ENCODE data around the gene TMEM132C. TPM values are rescaled to one million over a fixed set of nuclear protein-coding genes. Genes with fewer than 3 reads are reported as not detected.

Gene TMEM132C
- total RNA-seq, 2 experiments from 2014 or later = not detected

GRCh38 chr12:128587918-128588317 is 320.9 kb downstream of the TMEM132C start:
- TF ChIP-seq, protein P1, sequence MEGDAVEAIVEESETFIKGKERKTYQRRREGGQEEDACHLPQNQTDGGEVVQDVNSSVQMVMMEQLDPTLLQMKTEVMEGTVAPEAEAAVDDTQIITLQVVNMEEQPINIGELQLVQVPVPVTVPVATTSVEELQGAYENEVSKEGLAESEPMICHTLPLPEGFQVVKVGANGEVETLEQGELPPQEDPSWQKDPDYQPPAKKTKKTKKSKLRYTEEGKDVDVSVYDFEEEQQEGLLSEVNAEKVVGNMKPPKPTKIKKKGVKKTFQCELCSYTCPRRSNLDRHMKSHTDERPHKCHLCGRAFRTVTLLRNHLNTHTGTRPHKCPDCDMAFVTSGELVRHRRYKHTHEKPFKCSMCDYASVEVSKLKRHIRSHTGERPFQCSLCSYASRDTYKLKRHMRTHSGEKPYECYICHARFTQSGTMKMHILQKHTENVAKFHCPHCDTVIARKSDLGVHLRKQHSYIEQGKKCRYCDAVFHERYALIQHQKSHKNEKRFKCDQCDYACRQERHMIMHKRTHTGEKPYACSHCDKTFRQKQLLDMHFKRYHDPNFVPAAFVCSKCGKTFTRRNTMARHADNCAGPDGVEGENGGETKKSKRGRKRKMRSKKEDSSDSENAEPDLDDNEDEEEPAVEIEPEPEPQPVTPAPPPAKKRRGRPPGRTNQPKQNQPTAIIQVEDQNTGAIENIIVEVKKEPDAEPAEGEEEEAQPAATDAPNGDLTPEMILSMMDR (conservative IDR thresholded peaks at IDR 0.05; ENCODE audit: low read length) = no peak
- TF ChIP-seq EZH2phosphoT487 (IDR thresholded peaks at IDR 0.05; ENCODE audit: borderline replicate concordance, low read depth, low read length) = no peak
- no peaks in the 10 kb centered on the region for H3K9me2 ChIP-seq (ENCODE audit: insufficient read depth, low read length)
- POLR2A ChIA-PET = interaction anchor here (0.7 kb wide), 1 partner anchor 584 kb away, joined by 3 read pairs; no protein-coding TSS in a partner anchor

GRCh38 chr12:128592220-128592744 is 325.3 kb downstream of the TMEM132C start:
- intact Hi-C loops (cut with micrococcal nuclease; ENCODE audit: unreplicated experiment) = no loop called here
- POLR2A ChIA-PET = no interaction called here
- Histone ChIP-seq H3K36me3 (ENCODE audit: insufficient read depth, low read length) (no peaks in the 10 kb centered on the region), H3K9me2 (ENCODE audit: insufficient read depth, low read length) (no peaks in the 10 kb centered on the region), H3K4me2 (ENCODE audit: low read length) (no peak overlapping the region), H3K27ac (ENCODE audit: low read depth, low read length, poor library complexity, severe bottlenecking) (no peak overlapping the region), H3K4me1 (ENCODE audit: insufficient read depth, low read length, poor library complexity, severe bottlenecking) (no peaks in the 10 kb centered on the region), H3K9me3 (ENCODE audit: low read length) (no peaks in the 10 kb centered on the region), H3K4me3 (ENCODE audit: low read depth, low read length, poor library complexity, severe bottlenecking) (no peak overlapping the region), H2AFZ (ENCODE audit: low read length) (no peak overlapping the region), H4K20me1 (ENCODE audit: insufficient read depth, low read length) (no peaks in the 10 kb centered on the region), H3K79me2 (ENCODE audit: insufficient read depth, low read depth, low read length) (no peaks in the 10 kb centered on the region)
- no TSS peak for BruUV-seq (replicated peaks)
- TF ChIP-seq EZH2phosphoT487 (IDR thresholded peaks at IDR 0.05; ENCODE audit: borderline replicate concordance, low read depth, low read length) = no peak
- TF ChIP-seq, protein P1 (conservative IDR thresholded peaks at IDR 0.05; ENCODE audit: low read length) = no peak
- CTCF ChIA-PET (ENCODE audit: unreplicated experiment) = no interaction called here
- DNase-seq (ENCODE audit: low spot score) = no peak

More at GRCh38 chr12:128587918-128588317, 320.9 kb downstream of the TMEM132C start:
- Histone ChIP-seq H3K79me2 (ENCODE audit: insufficient read depth, low read depth, low read length) (no peaks in the 10 kb centered on the region), H3K36me3 (ENCODE audit: insufficient read depth, low read length) (no peaks in the 10 kb centered on the region), H3K4me2 (ENCODE audit: low read length) (no peak overlapping the region), H2AFZ (ENCODE audit: low read length) (no peak overlapping the region), H3K9me3 (ENCODE audit: low read length) (no peaks in the 10 kb centered on the region), H4K20me1 (ENCODE audit: insufficient read depth, low read length) (no peaks in the 10 kb centered on the region), H3K27ac (ENCODE audit: low read depth, low read length, poor library complexity, severe bottlenecking) (no peak overlapping the region), H3K4me3 (ENCODE audit: low read depth, low read length, poor library complexity, severe bottlenecking) (no peak overlapping the region), H3K4me1 (ENCODE audit: insufficient read depth, low read length, poor library complexity, severe bottlenecking) (no peaks in the 10 kb centered on the region)
- DNase-seq (ENCODE audit: low spot score) = no peak
- CTCF ChIA-PET (ENCODE audit: unreplicated experiment) = no interaction called here
- intact Hi-C loops (cut with micrococcal nuclease; ENCODE audit: unreplicated experiment) = no loop called here
- BruUV-seq (replicated peaks) = no TSS peak

DNA sequence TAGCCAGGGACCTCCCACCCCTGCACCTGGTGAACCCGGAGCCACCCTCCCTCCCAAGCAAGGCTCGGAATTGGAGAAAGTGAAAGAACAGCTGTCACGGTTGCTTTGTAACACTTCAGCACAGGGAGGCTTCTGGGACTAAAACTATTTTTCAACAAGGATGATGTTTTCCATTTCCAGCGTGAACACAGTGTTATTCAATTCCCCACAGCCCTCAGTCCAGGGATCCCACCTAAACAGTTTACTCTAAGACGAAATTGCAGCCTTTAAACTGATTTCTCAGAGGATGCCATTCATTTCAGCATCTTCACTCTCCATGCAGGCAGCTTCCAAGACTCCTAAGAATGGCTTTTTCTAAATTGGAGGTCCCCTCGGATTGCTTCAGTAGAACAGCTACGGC is 327.6 kb downstream of the TMEM132C start:
- Histone ChIP-seq H3K9me2 (ENCODE audit: insufficient read depth, low read length) (no peaks in the 10 kb centered on the region), H3K9me3 (ENCODE audit: low read length) (no peaks in the 10 kb centered on the region), H2AFZ (ENCODE audit: low read length) (no peak overlapping the region), H3K4me2 (ENCODE audit: low read length) (no peak overlapping the region), H3K27ac (ENCODE audit: low read depth, low read length, poor library complexity, severe bottlenecking) (no peak overlapping the region), H3K4me1 (ENCODE audit: insufficient read depth, low read length, poor library complexity, severe bottlenecking) (no peaks in the 10 kb centered on the region), H3K36me3 (ENCODE audit: insufficient read depth, low read length) (no peaks in the 10 kb centered on the region), H4K20me1 (ENCODE audit: insufficient read depth, low read length) (no peaks in the 10 kb centered on the region), H3K79me2 (ENCODE audit: insufficient read depth, low read depth, low read length) (no peaks in the 10 kb centered on the region), H3K4me3 (ENCODE audit: low read depth, low read length, poor library complexity, severe bottlenecking) (no peak overlapping the region)
- DNase-seq (ENCODE audit: low spot score) = no peak
- BruUV-seq (replicated peaks) = no TSS peak
- ChIA-PET CTCF (ENCODE audit: unreplicated experiment) (no interaction called here), POLR2A (interaction anchor here (0.6 kb wide), 1 partner anchor 430 kb away, joined by 3 read pairs; no protein-coding TSS in a partner anchor)
- intact Hi-C loops (cut with micrococcal nuclease; ENCODE audit: unreplicated experiment) = no loop called here
- no peak for TF ChIP-seq EZH2phosphoT487 (IDR thresholded peaks at IDR 0.05; ENCODE audit: borderline replicate concordance, low read depth, low read length)
- TF ChIP-seq, protein P1 (conservative IDR thresholded peaks at IDR 0.05; ENCODE audit: low read length) = no peak

Data from OCI-LY7 (cell line).